Measurements from ENCODE around the gene TMEFF2.

GRCh38 chr2:191913796-191914195 is 280.9 kb downstream of the TMEFF2 start:
- TF ChIP-seq POLR2A (IDR thresholded peaks at IDR 0.05) (no peak), CTCF (IDR thresholded peaks at IDR 0.05) (no peak), POLR2AphosphoS5 (IDR thresholded peaks at IDR 0.05; ENCODE audit: insufficient read depth in 1 of 2, low read depth in 1 of 2) (no peak)
